HepG2 (cell line): Measurements from ENCODE around the gene P2RY2. TPM values are rescaled to one million over a fixed set of nuclear protein-coding genes. Genes with fewer than 3 reads are reported as not detected.

Source experiments
- ATAC-seq: fragments of 200-7000 bp; cut with Tn5 transposase; 3 replicates; pipeline ENCODE4 v1.9.1; 2020; ENCODE audit warnings: mild to moderate bottlenecking, moderate library complexity
- BruUV-seq: library from RNA; stranded (reverse); fragments of 400-500 nt; replicated peaks from 2 replicates; lab custom pipeline; 2021; lab: Mats Ljungman, UMichigan
- CTCF ChIA-PET: fragments of 300-600 bp; formaldehyde crosslinking; extraction: SDS; loops from one replicate; lab custom pipeline; 2021; ENCODE audit warnings: low total read pairs, inconsistent platforms, low intra/inter-chr PET ratio; lab: Yijun Ruan, JAX
- POLR2A ChIA-PET: fragments of 350-600 bp; sonication (Branson Sonifier 250); formaldehyde crosslinking; loops from one replicate; lab custom pipeline; 2020; ENCODE audit warnings: antibody characterized with exemption, inconsistent platforms; lab: Yijun Ruan, JAX
- DNase-seq: peaks from one replicate; pipeline ENCODE4 v3.0.0-alpha.2; 2015; ENCODE audit warnings: low spot score
- FAIRE-seq: peaks from 3 replicates; lab custom pipeline; 2011; peaks lifted over from hg19 to GRCh38; lab: Jason Lieb, UNC
- H2AFZ ChIP-seq: one replicate; pipeline ENCODE4 v1.6.1; 2011; ENCODE audit warnings: low read length, inconsistent platforms
- H3K27ac ChIP-seq: fragments of 300-600 bp; 3 replicates; pipeline ENCODE4 v1.8.0; 2011; ENCODE audit warnings: mixed run types, mild to moderate bottlenecking, mixed read lengths, low read length, inconsistent platforms; ENCODE audit not compliant: insufficient read depth; ENCODE audit errors: extremely low read length
- H3K27me3 ChIP-seq, 2 experiments: fragments of 200-600 bp in 1 of 2; 2 replicates in 1 of 2; 3 replicates in 1 of 2; pipeline versions ENCODE4 v1.6.0 to v1.8.0; 2011; ENCODE audit warnings: low read length in 2 of 2, mild to moderate bottlenecking in 2 of 2, moderate library complexity in 2 of 2, inconsistent platforms in 1 of 2; ENCODE audit not compliant: insufficient read depth in 2 of 2, control insufficient read depth in 1 of 2
- H3K36me3 ChIP-seq, 2 experiments: fragments of 200-600 bp in 1 of 2; replicated peaks in 1 of 2; 2 replicates in 1 of 2; 3 replicates in 1 of 2; pipeline versions ENCODE4 v1.5.1 to v1.8.0; 2011; ENCODE audit warnings: low read length in 2 of 2, inconsistent platforms in 1 of 2; ENCODE audit not compliant: insufficient read depth in 2 of 2, control insufficient read depth in 1 of 2
- H3K4me1 ChIP-seq: 2 replicates; pipeline ENCODE4 v1.5.1; 2012; ENCODE audit warnings: low read length, inconsistent platforms; ENCODE audit not compliant: insufficient read depth
- H3K4me2 ChIP-seq: 2 replicates; pipeline ENCODE4 v1.6.0; 2011; ENCODE audit warnings: low read depth, low read length, inconsistent platforms
- H3K4me3 ChIP-seq, 3 experiments: fragments of 200-600 bp in 1 of 3; sonication (generic), shearing (Covaris generic) in 1 of 3; replicated peaks in 1 of 3; 2 replicates each; pipeline ENCODE4 v1.5.1; 2011 to 2016; ENCODE audit warnings: low read length in 3 of 3, inconsistent platforms in 2 of 3, low read depth in 2 of 3, mild to moderate bottlenecking in 2 of 3, control low read depth in 1 of 3, mixed read lengths in 1 of 3; ENCODE audit not compliant: insufficient read depth in 1 of 3
- H3K79me2 ChIP-seq: one replicate; pipeline ENCODE4 v1.6.1; 2011; ENCODE audit warnings: low read length, inconsistent platforms; ENCODE audit not compliant: insufficient read depth
- H3K9ac ChIP-seq: 2 replicates; pipeline ENCODE4 v1.6.0; 2011; ENCODE audit warnings: mild to moderate bottlenecking, low read depth, low read length, inconsistent platforms; ENCODE audit not compliant: insufficient read depth
- H3K9me3 ChIP-seq: 2 replicates; pipeline ENCODE4 v1.5.1; 2012; ENCODE audit warnings: mild to moderate bottlenecking, low read length
- H4K20me1 ChIP-seq: 2 replicates; pipeline ENCODE4 v1.6.0; 2011; ENCODE audit warnings: inconsistent platforms, mild to moderate bottlenecking, low read length, moderate library complexity; ENCODE audit not compliant: insufficient read depth
- PPARG ChIP-seq: conservative IDR thresholded peaks from 2 replicates; pipeline ENCODE4 v1.6.1; 2016; ENCODE audit warnings: missing biosample characterization, missing genetic modification reagents
- TEAD2 ChIP-seq: sonication (generic); formaldehyde crosslinking; IDR thresholded peaks from 2 replicates; pipeline ENCODE4 v1.9.0; 2021; ENCODE audit warnings: missing genetic modification reagents
- ZBTB10 ChIP-seq: sonication (generic); formaldehyde crosslinking; IDR thresholded peaks from 2 replicates; pipeline ENCODE4 v1.4.0; 2020; ENCODE audit warnings: missing genetic modification reagents, borderline replicate concordance
- WGBS: methylation state at CpG from one replicate; pipeline ENCODE4 v1.1.6; 2017; ENCODE audit warnings: low lambda C conversion rate; 5-methylcytosine and 5-hydroxymethylcytosine counted together
- in situ Hi-C: cut with HindIII; loops from 2 replicates; pipeline ENCODE4 v1.10.0; 2017; ENCODE audit warnings: low pct_unique_long_range_greater_than_20kb; ENCODE audit not compliant: extremely low pct_ligation_motif_present
- intact Hi-C: fragments of 100-400 bp; cut with micrococcal nuclease; formaldehyde crosslinking; loops from one replicate; pipeline ENCODE4 v1.10.0; 2022; ENCODE audit not compliant: unreplicated experiment
- polyA plus RNA-seq, 8 experiments: library from polyadenylated mRNA; depleted of rRNA in 3 of 8; stranded (reverse) in 7 of 8; unstranded in 1 of 8; fragments of >200 nt; fragmentation: Illumina TruSeq in 4 of 8; extraction: Trizol in 4 of 8; gene quantifications; 2 replicates each; pipeline versions ENCODE4 v1.2.1 to v1.2.3, GENCODE V29; 2011 to 2016; ENCODE audit warnings: low read depth in 4 of 8, missing spikeins in 1 of 8, mixed read lengths in 1 of 8; ENCODE audit not compliant: insufficient read depth in 1 of 8
- total RNA-seq, 5 experiments: library from RNA; depleted of rRNA; stranded (reverse); fragments of >200 nt; fragmentation: Illumina TruSeq; extraction: Trizol; gene quantifications; 2 replicates each; pipeline ENCODE4 v1.2.3, GENCODE V29; 2016; ENCODE audit warnings: low read depth in 1 of 5

Gene P2RY2
- total and polyA plus RNA-seq, 2 of the 13 experiments (the other 11 are each of a cell fraction or from before 2014, with no cell fraction given): 0.95 to 3.1 TPM

DNA sequence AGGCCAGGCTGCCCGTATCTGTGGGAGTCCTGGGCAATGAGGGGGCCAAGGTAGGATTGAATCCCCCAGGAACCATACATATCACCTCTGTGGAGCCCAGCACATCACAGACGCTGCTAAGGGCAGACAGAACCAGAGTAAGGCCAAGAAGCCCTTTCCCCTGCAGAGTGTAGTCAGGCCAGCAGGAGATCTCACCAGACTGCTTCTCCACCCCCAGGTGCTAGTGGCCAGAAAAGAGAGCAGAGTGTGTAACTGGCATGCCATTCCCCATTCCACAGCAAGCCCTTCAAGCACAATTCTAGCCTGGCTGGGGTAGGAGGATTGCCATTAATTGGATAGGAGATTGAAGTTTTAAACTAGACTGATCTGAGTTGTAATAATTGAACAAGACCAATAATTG, 47.9 kb upstream of the P2RY2 start:
- Histone ChIP-seq H2AFZ (no peak overlapping the region), H4K20me1 (no peaks in the 10 kb centered on the region), H3K27me3 (no peaks in the 10 kb centered on the region), H3K4me2 (no peak overlapping the region), H3K36me3 (no peaks in the 10 kb centered on the region), H3K27ac (no peak overlapping the region), H3K4me1 (peaks cover 98% of the 10 kb centered on the region), H3K4me3 (no peak overlapping the region), H3K9me3 (no peaks in the 10 kb centered on the region), H3K79me2 (no peaks in the 10 kb centered on the region), H3K9ac (no peak overlapping the region)
- POLR2A ChIA-PET: interaction anchor here (4.0 to 4.6 kb wide), 2 partner anchors 12 to 27 kb away, joined by 49 to 51 read pairs; partner anchors contain the start of gene FCHSD2
- intact Hi-C loops (loop anchor here (10.0 kb wide), 1 partner anchor 45 kb away; no protein-coding TSS in a partner anchor), in situ Hi-C loops (no loop called here)
- BruUV-seq: no TSS peak
- CTCF ChIA-PET: no interaction called here
- TF ChIP-seq ZBTB10 (CRISPR knock-in tag): no peak
- FAIRE-seq (peak; percentile 18), DNase-seq (no peak), ATAC-seq (peak; percentile 45)
- WGBS: 50% methylated on average over 2 of the region's 2 CpGs

- DNase-seq (no peak), FAIRE-seq (no peak), ATAC-seq (no peak)
- H3K9me3 ChIP-seq: no peaks in the 10 kb centered on the region
- no peak overlapping the region for H3K9ac ChIP-seq
- H3K4me2 ChIP-seq: no peak overlapping the region
- intact Hi-C loops: loop anchor here (10.0 kb wide), 1 partner anchor 47 kb away; no protein-coding TSS in a partner anchor
- ChIA-PET CTCF (no interaction called here), POLR2A (interaction anchor here (2.8 to 4.0 kb wide), 2 partner anchors 13 to 28 kb away, joined by 40 to 49 read pairs; partner anchors contain the start of gene FCHSD2)
- WGBS: 92% methylated on average over 8 of the region's 8 CpGs
- no peaks in the 10 kb centered on the region for H3K36me3 ChIP-seq
- H4K20me1 ChIP-seq: no peaks in the 10 kb centered on the region
- H3K4me1 ChIP-seq: peaks cover 100% of the 10 kb centered on the region
- TF ChIP-seq PPARG (0 out of 2 replicates have a peak, but pooled peaks have one; percentile 18), TEAD2 (CRISPR knock-in tag) (no peak)
- no peak overlapping the region for H2AFZ ChIP-seq
- BruUV-seq: no TSS peak
- H3K79me2 ChIP-seq: no peaks in the 10 kb centered on the region
- in situ Hi-C loops: no loop called here
- H3K4me3 ChIP-seq: no peak overlapping the region
- H3K27me3 ChIP-seq: no peaks in the 10 kb centered on the region
- no peak overlapping the region for H3K27ac ChIP-seq
Observed at GRCh38 chr11:73171436-73172161, 46.5 kb upstream of the P2RY2 start.
